Endothelial cell of umbilical vein (primary cell): ENCODE measurements around the gene MEF2D.

Experiments used
- CTCF ChIP-seq, 2 donors: IDR thresholded peaks; 1 replicate in 1 of 2; 2 replicates in 1 of 2; pipeline ENCODE4 v1.5.1; 2011; ENCODE audit warnings: low read length in 2 of 2, mild to moderate bottlenecking in 2 of 2, moderate library complexity in 2 of 2, control low read depth in 1 of 2, inconsistent platforms in 1 of 2, low read depth in 1 of 2; ENCODE audit not compliant: insufficient read depth in 1 of 2; ENCODE audit errors: extremely low read depth in 1 of 2
- EZH2 ChIP-seq: IDR thresholded peaks from 2 replicates; pipeline ENCODE4 v1.6.1; 2012; ENCODE audit warnings: borderline replicate concordance, low read depth, mild to moderate bottlenecking, moderate library complexity, low read length, inconsistent platforms; ENCODE audit not compliant: severe bottlenecking
- POLR2A ChIP-seq: IDR thresholded peaks from 2 replicates; pipeline ENCODE4 v1.6.1; 2012; ENCODE audit warnings: low read depth, mild to moderate bottlenecking, control low read depth, low read length
- POLR2AphosphoS5 ChIP-seq: IDR thresholded peaks from 2 replicates; pipeline ENCODE4 v1.6.1; 2012; ENCODE audit warnings: low read depth, mild to moderate bottlenecking, control low read depth, low read length, moderate library complexity; ENCODE audit not compliant: insufficient read depth

DNA sequence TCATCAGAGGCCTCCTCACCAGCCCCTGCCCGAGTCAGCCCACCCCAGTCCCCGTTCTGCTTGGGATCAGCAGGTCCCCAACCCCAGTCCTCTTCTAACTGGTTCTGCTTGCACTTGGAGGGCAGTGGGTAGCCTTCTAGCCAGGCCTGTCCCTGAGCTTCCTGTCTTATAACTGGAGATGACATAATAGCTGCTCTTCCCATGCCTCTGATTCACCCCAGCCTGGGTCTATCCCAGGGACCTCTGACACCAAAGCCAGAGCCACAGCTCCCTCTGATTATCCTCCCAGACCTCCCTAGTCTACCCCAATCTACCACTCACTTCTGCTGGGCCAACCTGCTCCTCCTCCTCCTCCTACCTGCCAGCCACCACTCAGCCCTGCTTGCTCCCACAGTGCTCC, 40.4 kb upstream of the MEF2D start:
- TF ChIP-seq POLR2A (no peak), POLR2AphosphoS5 (no peak), EZH2 (no peak), CTCF (IDR thresholded peaks at IDR 0.05; ENCODE audit: extremely low read depth in 1 of 2, insufficient read depth in 1 of 2, low read depth in 1 of 2, low read length in 2 of 2) (no peak)
